GM10248 (cell line): ENCODE measurements around the gene POU3F1.

Experiments used
- CTCF ChIA-PET: fragments of 300-600 bp; sonication (Branson Sonifier 250); formaldehyde crosslinking; extraction: SDS; loops from one replicate; lab custom pipeline; 2021; ENCODE audit warnings: antibody characterized with exemption; lab: Yijun Ruan, JAX
- POLR2A ChIA-PET: fragments of 350-650 bp; sonication (Branson Sonifier 250); formaldehyde crosslinking; extraction: SDS; loops from one replicate; lab custom pipeline; 2020; ENCODE audit warnings: antibody characterized with exemption; lab: Yijun Ruan, JAX
- DNase-seq: peaks from one replicate; pipeline ENCODE4 v3.0.0; 2012; ENCODE audit errors: extremely low spot score
- CTCF ChIP-seq: IDR thresholded peaks from 2 replicates; pipeline ENCODE4 v1.5.1; 2012; ENCODE audit warnings: mild to moderate bottlenecking, low read depth; ENCODE audit errors: extremely low read depth, missing control alignments, control extremely low read depth

POU3F1 gene

GRCh38 chr1:38004284-38005108 is 42.1 kb downstream of the POU3F1 start:
- no peak for TF ChIP-seq CTCF
- ChIA-PET POLR2A (no interaction called here), CTCF (interaction anchor here (1.2 to 6.4 kb wide), 3 partner anchors 8 to 14 kb away, joined by 8 to 51 read pairs (median 15); partner anchors contain the start of genes SF3A3 and UTP11)
- DNase-seq, result no peak

DNA sequence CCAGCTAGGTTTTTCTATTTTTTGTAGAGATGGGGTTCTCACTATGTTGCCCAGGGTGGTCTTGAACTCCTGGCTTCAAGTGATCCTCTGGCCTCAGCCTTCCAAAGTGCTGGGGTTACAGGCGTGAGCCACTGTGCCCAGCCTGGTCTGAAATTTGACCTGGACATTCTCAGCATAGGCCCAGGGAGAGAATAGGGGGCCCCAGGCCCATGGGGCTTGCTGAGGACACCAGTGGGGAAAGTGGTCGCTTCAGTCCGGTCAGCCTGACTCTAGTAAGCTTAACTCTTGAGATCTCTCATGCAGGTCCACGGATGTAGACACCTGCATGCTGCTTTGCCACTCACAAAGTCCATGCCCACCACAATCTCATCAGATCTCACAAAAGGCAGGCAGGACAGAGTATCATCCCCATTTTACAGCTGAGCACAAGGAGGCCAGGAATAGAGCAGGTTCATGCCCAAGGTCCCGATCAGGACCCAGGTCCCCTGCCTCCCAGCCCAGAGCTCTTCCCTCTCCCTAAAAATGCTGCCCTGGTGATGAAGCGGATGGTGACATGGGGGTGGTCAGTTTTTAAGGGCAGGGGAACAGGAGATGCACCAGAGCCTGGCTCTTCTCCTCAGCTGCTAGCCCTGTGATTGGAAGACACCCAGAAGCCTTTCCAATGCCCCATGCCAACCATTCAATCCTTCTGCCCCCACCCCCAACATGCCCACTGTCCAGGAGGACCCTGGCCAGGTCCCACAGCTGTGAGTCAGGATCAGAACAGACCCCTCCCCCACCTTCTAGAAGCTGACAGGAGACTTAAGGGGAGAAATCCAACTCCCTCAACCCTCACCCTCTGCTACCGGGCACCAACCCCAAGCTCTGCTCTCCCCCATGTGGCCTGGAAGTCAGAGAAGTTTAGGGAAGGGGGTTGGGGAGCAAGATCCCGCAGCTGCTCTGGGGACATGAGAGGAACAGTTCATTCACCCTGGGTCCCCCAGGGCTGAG is 43.0 kb downstream of the POU3F1 start:
- TF ChIP-seq CTCF, result no peak
- POLR2A ChIA-PET, result interaction anchor here (0.6 kb wide), 1 partner anchor 121 kb away, joined by 3 read pairs; no protein-coding TSS in a partner anchor
- CTCF ChIA-PET, result interaction anchor here (1.2 to 6.4 kb wide), 3 partner anchors 9 to 15 kb away, joined by 8 to 51 read pairs (median 15); partner anchors contain the start of genes SF3A3 and UTP11
- no peak for DNase-seq

GRCh38 chr1:38000529-38001455 is 45.8 kb downstream of the POU3F1 start:
- DNase-seq, result no peak
- ChIA-PET CTCF (interaction anchor here (0.8 to 6.4 kb wide), 3 partner anchors 10 to 18 kb away, joined by 3 to 51 read pairs (median 15); partner anchors contain the start of genes SF3A3 and UTP11), POLR2A (interaction anchor here (1.4 kb wide), 1 partner anchor 12 kb away, joined by 6 read pairs; the partner anchor contains the start of gene UTP11)
- no peak for TF ChIP-seq CTCF

- TF ChIP-seq CTCF, result no peak
- ChIA-PET CTCF (interaction anchor here (6.4 kb wide), 1 partner anchor 9 kb away, joined by 51 read pairs; the partner anchor contains the start of gene SF3A3), POLR2A (interaction anchor here (1.4 kb wide), 1 partner anchor 12 kb away, joined by 6 read pairs; the partner anchor contains the start of gene UTP11)
- no peak for DNase-seq
These were observed 46.4 kb downstream of the POU3F1 start for GRCh38 chr1:38000233-38000528.

- no peak for DNase-seq
- ChIA-PET CTCF (interaction anchor here (6.4 kb wide), 1 partner anchor 9 kb away, joined by 51 read pairs; the partner anchor contains the start of gene SF3A3), POLR2A (interaction anchor here (1.4 kb wide), 1 partner anchor 13 kb away, joined by 6 read pairs; the partner anchor contains the start of gene UTP11)
- TF ChIP-seq CTCF, result no peak
These were observed 47.0 kb downstream of the POU3F1 start for GRCh38 chr1:37999430-38000232.
